ENCODE data around the gene PCDHGA7. TPM values are rescaled to one million over a fixed set of nuclear protein-coding genes. Genes with fewer than 3 reads are reported as not detected.

Gene PCDHGA7
- total RNA-seq, 1 experiment from 2014 or later, result 0.18 TPM

DNA sequence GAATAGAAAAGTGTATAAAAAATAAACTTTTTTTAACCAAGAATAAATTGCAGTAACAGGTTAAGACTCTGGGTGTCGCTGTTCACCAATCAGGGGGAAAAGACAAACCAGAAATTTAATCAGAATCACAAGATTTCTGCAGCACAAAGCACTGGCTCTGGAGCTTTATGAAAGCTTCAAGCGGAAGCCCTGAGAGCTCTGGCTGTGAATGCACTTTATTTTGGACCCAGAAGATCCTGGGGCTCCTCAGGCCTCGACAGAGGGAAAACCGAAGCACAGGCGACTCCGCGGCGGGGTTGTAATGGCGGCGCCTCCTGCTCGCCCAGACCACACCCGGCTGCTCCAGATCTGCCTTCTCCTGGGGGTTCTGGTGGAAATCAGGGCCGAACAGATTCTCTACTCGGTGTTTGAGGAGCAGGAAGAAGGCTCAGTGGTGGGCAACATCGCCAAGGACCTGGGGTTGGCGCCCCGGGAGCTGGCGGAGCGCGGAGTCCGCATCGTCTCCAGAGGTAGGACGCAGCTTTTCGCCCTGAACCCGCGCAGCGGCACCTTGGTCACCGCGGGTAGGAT, 27.6 kb upstream of the PCDHGA7 start, which contains the start of gene PCDHGA4:
Gene PCDHGA4 (plus strand): TSS at position 122 of the 570 bp plus-strand sequence. CDS start 87 bp downstream, at position 209.
- TF ChIP-seq POLR2AphosphoS5 (IDR thresholded peaks at IDR 0.05; ENCODE audit: low read depth, low read length), result no peak
- TF ChIP-seq, protein P1, sequence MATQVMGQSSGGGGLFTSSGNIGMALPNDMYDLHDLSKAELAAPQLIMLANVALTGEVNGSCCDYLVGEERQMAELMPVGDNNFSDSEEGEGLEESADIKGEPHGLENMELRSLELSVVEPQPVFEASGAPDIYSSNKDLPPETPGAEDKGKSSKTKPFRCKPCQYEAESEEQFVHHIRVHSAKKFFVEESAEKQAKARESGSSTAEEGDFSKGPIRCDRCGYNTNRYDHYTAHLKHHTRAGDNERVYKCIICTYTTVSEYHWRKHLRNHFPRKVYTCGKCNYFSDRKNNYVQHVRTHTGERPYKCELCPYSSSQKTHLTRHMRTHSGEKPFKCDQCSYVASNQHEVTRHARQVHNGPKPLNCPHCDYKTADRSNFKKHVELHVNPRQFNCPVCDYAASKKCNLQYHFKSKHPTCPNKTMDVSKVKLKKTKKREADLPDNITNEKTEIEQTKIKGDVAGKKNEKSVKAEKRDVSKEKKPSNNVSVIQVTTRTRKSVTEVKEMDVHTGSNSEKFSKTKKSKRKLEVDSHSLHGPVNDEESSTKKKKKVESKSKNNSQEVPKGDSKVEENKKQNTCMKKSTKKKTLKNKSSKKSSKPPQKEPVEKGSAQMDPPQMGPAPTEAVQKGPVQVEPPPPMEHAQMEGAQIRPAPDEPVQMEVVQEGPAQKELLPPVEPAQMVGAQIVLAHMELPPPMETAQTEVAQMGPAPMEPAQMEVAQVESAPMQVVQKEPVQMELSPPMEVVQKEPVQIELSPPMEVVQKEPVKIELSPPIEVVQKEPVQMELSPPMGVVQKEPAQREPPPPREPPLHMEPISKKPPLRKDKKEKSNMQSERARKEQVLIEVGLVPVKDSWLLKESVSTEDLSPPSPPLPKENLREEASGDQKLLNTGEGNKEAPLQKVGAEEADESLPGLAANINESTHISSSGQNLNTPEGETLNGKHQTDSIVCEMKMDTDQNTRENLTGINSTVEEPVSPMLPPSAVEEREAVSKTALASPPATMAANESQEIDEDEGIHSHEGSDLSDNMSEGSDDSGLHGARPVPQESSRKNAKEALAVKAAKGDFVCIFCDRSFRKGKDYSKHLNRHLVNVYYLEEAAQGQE (IDR thresholded peaks at IDR 0.05; ENCODE audit: insufficient read depth in 1 of 2, low read depth in 2 of 2, low read length in 1 of 2), result no peak
- TF ChIP-seq, protein P2, sequence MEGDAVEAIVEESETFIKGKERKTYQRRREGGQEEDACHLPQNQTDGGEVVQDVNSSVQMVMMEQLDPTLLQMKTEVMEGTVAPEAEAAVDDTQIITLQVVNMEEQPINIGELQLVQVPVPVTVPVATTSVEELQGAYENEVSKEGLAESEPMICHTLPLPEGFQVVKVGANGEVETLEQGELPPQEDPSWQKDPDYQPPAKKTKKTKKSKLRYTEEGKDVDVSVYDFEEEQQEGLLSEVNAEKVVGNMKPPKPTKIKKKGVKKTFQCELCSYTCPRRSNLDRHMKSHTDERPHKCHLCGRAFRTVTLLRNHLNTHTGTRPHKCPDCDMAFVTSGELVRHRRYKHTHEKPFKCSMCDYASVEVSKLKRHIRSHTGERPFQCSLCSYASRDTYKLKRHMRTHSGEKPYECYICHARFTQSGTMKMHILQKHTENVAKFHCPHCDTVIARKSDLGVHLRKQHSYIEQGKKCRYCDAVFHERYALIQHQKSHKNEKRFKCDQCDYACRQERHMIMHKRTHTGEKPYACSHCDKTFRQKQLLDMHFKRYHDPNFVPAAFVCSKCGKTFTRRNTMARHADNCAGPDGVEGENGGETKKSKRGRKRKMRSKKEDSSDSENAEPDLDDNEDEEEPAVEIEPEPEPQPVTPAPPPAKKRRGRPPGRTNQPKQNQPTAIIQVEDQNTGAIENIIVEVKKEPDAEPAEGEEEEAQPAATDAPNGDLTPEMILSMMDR (IDR thresholded peaks at IDR 0.05), result peak; percentile 54
- TF ChIP-seq SIN3A (IDR thresholded peaks at IDR 0.05; ENCODE audit: borderline replicate concordance, insufficient read depth, low read depth, low read length), result no peak
- TF ChIP-seq TCF7L2 (IDR thresholded peaks at IDR 0.05; ENCODE audit: low read depth, low read length), result no peak
- Histone ChIP-seq H3K9me3 (ENCODE audit: control insufficient read depth, insufficient read depth, low read depth, low read length) (no peaks in the 10 kb centered on the region), H3K36me3 (ENCODE audit: control insufficient read depth, insufficient read depth, low read length) (no peaks in the 10 kb centered on the region), H3K27ac (ENCODE audit: low read length) (no peak within 1 kb of the TSS), H3K4me3 (ENCODE audit: low read depth in 2 of 2, low read length in 2 of 2) (no peak within 1 kb of the TSS), H3K4me1 (ENCODE audit: control insufficient read depth, insufficient read depth, low read length) (no peaks in the 10 kb centered on the region), H3K27me3 (ENCODE audit: control insufficient read depth, insufficient read depth, low read length) (no peaks in the 10 kb centered on the region; the same call in 1 of the 2 replicates)
- in situ Hi-C loops (cut with HindIII; ENCODE audit: low pct_unique_long_range_greater_than_20kb, low sequenced_read_pairs) (no loop called here), intact Hi-C loops (cut with micrococcal nuclease; ENCODE audit: unreplicated experiment) (loop anchor here (10.0 kb wide), 1 partner anchor 170 kb away; no protein-coding TSS in a partner anchor)
- CTCF ChIA-PET, result no interaction called here
- no peak for DNase-seq (ENCODE audit: low read depth, low spot score)
- no peak for ATAC-seq
- BruUV-seq (replicated peaks), result no TSS peak
- POLR2A ChIA-PET, result interaction anchor here (0.6 kb wide), 1 partner anchor 247 kb away, joined by 3 read pairs; no protein-coding TSS in a partner anchor

DNA sequence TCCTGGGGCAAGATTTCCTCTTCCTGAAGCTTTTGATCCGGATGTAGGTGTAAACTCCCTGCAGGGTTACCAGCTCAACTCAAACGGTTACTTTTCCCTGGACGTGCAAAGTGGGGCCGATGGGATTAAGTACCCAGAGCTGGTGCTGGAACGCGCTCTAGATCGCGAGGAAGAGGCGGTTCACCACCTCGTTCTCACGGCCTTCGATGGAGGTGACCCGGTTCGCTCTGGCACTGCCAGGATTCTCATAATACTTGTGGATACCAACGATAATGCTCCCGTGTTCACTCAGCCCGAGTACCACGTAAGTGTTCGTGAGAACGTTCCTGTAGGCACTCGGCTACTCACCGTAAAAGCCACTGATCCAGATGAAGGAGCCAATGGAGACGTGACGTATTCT, 26.9 kb upstream of the PCDHGA7 start:
- no TSS peak for BruUV-seq (replicated peaks)
- Histone ChIP-seq H3K27me3 (ENCODE audit: control insufficient read depth, insufficient read depth, low read length) (no peaks in the 10 kb centered on the region; the same call in 1 of the 2 replicates), H3K9me3 (ENCODE audit: control insufficient read depth, insufficient read depth, low read depth, low read length) (no peaks in the 10 kb centered on the region), H3K27ac (ENCODE audit: low read length) (no peak overlapping the region), H3K36me3 (ENCODE audit: control insufficient read depth, insufficient read depth, low read length) (no peaks in the 10 kb centered on the region), H3K4me1 (ENCODE audit: control insufficient read depth, insufficient read depth, low read length) (no peaks in the 10 kb centered on the region), H3K4me3 (ENCODE audit: low read depth in 2 of 2, low read length in 2 of 2) (no peak overlapping the region)
- DNase-seq (ENCODE audit: low read depth, low spot score) (no peak), ATAC-seq (no peak)
- ChIA-PET POLR2A (no interaction called here), CTCF (interaction anchor here (0.8 kb wide), 1 partner anchor 202 kb away, joined by 3 read pairs; no protein-coding TSS in a partner anchor)
- in situ Hi-C loops (cut with HindIII; ENCODE audit: low pct_unique_long_range_greater_than_20kb, low sequenced_read_pairs) (no loop called here), intact Hi-C loops (cut with micrococcal nuclease; ENCODE audit: unreplicated experiment) (loop anchor here (10.0 kb wide), 1 partner anchor 169 kb away; no protein-coding TSS in a partner anchor)
- no peak for TF ChIP-seq TCF7L2 (IDR thresholded peaks at IDR 0.05; ENCODE audit: low read depth, low read length)
- TF ChIP-seq, protein P1 (IDR thresholded peaks at IDR 0.05; ENCODE audit: insufficient read depth in 1 of 2, low read depth in 2 of 2, low read length in 1 of 2), result no peak
- TF ChIP-seq POLR2AphosphoS5 (IDR thresholded peaks at IDR 0.05; ENCODE audit: low read depth, low read length), result no peak
- no peak for TF ChIP-seq SIN3A (IDR thresholded peaks at IDR 0.05; ENCODE audit: borderline replicate concordance, insufficient read depth, low read depth, low read length)
- TF ChIP-seq, protein P2 (IDR thresholded peaks at IDR 0.05), result no peak
